OCI-LY1 (cell line): ENCODE measurements around the gene KIF25.

Experiments
- EZH2 ChIP-seq: fragments of 200-600 bp; sonication (generic), shearing (Covaris generic); IDR thresholded peaks from 2 replicates; pipeline ENCODE4 v1.8.0; 2017; ENCODE audit warnings: borderline replicate concordance, mixed run types, mild to moderate bottlenecking, antibody characterized with exemption, low read length, moderate library complexity, mixed read lengths
- TF ChIP-seq, protein P1 (sequence below): fragments of 200-600 bp; sonication (generic), shearing (Covaris generic); IDR thresholded peaks from 2 replicates; pipeline ENCODE4 v1.5.1; 2017; ENCODE audit warnings: mild to moderate bottlenecking, antibody characterized with exemption, low read length, moderate library complexity, mixed read lengths

DNA sequence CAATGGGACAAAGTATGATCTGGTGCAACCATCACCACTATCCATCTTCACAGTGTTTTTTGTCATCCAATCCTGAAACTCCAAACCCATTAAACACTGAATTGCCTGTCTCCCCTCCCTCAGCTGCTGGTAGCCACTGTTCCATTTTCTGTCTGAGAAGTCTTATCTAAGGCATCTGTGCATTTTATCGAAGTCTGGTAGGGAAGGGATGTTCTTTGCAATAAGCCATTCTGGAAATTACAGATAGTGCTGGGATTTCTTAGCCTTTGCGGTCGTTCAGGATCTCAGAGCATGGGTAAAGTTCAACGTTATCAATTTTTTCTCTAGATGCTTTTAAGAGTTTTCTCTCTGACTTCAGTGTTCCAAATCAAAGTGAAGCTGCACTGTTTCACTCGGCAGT, 24.1 kb downstream of the KIF25 start:
- TF ChIP-seq, protein P1, sequence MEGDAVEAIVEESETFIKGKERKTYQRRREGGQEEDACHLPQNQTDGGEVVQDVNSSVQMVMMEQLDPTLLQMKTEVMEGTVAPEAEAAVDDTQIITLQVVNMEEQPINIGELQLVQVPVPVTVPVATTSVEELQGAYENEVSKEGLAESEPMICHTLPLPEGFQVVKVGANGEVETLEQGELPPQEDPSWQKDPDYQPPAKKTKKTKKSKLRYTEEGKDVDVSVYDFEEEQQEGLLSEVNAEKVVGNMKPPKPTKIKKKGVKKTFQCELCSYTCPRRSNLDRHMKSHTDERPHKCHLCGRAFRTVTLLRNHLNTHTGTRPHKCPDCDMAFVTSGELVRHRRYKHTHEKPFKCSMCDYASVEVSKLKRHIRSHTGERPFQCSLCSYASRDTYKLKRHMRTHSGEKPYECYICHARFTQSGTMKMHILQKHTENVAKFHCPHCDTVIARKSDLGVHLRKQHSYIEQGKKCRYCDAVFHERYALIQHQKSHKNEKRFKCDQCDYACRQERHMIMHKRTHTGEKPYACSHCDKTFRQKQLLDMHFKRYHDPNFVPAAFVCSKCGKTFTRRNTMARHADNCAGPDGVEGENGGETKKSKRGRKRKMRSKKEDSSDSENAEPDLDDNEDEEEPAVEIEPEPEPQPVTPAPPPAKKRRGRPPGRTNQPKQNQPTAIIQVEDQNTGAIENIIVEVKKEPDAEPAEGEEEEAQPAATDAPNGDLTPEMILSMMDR, result no peak
- TF ChIP-seq EZH2, result no peak
